Stimulated activated CD8-positive, alpha-beta memory T cell treated with anti-CD3 and anti-CD28 coated beads, Interleukin-4, amount 100 ng/mL, for 48 hours (primary cell): ENCODE results near the gene SHANK3.

Source experiments
- DNase-seq: peaks from one replicate; pipeline ENCODE4 v3.0.0-alpha.2; 2020

The SHANK3 gene

GRCh38 chr22:50700387-50701075 lies 27.9 kb downstream of the SHANK3 start:
- no peak for DNase-seq

- no peak for DNase-seq
Measured at GRCh38 chr22:50701076-50701419, 28.4 kb downstream of the SHANK3 start.

GRCh38 chr22:50701428-50702154 lies 29.0 kb downstream of the SHANK3 start:
- DNase-seq: no peak

DNA sequence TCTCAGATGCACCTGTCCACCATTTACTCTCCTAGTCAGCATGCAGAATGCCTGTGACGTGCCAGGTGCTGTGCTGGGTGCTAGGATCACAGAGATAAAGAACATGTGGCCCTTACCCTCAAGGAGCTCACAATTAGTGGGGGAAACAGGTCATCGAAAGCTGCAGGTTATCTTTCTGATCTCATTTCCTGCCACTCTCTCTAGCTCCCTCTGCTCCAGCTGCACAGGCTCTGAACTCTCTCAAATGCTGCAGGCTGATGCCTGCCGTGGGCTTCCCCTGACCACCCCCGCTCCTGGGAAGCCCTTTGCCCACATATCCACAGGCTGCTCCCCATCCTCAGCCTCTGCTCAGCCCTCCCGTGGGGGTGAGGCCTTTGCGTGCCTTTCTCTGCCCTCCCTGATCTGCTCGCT lies 29.6 kb downstream of the SHANK3 start:
- no peak for DNase-seq

GRCh38 chr22:50702821-50703725 lies 30.4 kb downstream of the SHANK3 start:
- no peak for DNase-seq

DNA sequence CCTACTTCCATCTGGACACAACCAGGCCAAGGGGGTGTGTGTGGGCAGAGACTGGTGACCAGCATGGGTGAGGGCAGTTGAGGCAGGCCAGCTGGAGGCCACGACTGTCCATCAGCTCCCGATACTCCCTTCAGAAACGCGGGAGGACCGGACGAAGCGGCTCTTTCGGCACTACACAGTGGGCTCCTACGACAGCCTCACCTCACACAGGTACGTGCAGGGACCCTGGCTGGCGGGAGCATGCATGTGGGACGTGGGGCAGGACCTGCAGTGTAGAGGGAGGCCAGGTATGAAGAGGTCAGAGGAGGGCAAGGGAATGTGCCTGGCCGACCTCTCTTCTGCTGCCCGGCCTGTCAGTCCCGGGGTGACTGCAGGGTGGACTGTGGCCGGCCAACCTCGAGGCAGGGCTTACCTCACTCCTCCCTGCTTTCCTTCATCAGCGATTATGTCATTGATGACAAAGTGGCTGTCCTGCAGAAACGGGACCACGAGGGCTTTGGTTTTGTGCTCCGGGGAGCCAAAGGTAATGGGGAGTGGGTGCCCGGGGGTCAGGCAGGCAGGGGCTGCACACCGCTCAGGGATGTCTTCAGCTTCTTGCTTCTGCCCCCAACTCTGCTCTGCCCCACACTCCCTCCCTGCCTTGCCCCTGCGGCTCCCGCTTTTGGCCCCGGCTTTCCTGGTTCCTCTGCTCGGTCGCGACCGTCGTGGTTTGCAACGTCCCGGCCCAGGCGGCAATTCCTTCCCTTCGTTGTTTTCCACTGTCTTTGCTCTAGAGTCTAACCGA lies 31.3 kb downstream of the SHANK3 start:
- no peak for DNase-seq

GRCh38 chr22:50704510-50705218 lies 32.0 kb downstream of the SHANK3 start:
- no peak for DNase-seq

- DNase-seq: no peak
Measured at GRCh38 chr22:50705219-50705691, 32.6 kb downstream of the SHANK3 start.

- DNase-seq: no peak
Measured at GRCh38 chr22:50705851-50706351, 33.3 kb downstream of the SHANK3 start.

DNA sequence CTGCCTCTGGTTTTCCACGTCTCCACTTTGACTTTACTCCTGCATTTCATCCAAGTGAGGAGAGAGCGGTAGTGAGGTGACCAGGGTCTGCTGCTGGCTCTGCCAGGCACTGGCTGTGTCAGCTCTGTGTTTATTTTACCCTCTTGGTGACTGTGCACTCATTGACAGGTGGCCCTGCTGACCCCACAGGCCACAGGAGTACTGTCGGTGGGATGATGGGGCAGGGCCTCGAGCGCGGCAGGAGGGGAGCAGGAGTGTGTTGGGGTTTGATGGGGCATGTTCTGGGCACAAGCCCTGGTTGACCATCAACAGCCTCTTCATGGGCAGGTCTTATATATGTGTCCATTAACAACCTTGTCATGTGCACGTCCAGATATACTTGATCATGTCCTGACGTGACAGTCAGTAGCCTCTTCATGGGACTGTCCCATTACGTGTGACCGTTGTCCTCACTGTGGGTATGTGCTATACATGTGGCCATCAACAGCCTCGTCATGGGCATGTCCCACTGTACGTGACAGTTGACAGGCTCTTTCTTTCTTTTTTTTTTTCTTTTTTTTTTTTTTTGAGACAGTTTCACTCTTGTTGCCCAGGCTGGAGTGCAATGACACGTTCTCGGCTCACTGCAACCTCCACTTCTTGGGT lies 34.0 kb downstream of the SHANK3 start:
- no peak for DNase-seq

DNA sequence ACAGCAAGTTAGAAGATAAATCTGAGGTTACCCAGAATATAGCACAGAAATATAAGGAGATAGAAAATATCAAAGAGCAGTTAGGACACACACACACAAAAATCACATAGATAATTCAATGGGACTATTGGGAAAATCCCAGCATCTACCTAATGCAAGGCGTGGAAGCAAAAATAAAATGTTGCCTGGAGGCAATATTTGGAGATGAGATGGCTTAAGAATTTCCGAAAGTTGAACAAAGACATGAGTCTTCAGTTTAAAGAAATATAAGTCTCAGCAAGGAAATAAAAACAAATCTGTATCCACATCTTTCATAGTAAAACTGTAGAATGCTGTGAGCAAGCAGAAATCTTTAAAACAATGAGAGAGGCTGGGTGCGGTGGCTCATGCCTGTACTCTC lies 35.9 kb downstream of the SHANK3 start:
- DNase-seq: no peak

DNA sequence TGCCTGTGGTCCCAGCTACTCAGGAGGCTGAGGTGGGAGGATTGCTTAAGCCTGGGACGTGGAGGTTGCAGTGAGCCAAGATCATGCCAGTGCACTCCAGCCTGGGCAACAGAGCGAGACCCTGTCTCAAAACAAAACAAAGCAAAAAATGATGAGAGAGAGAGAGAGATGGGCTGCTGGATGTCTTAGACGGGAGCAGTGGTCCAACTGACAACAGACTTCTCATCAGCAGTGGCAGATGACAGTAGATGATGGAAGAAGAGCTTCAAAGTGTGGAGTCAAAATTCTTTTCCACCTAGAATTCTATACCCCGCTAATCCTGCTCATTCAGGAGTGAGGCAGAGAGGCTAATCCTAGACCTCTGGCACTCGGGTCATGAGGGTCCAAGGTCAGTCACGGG lies 36.4 kb downstream of the SHANK3 start:
- DNase-seq: no peak

GRCh38 chr22:50710221-50710620 lies 37.6 kb downstream of the SHANK3 start:
- DNase-seq: no peak

GRCh38 chr22:50710886-50711285 lies 38.3 kb downstream of the SHANK3 start:
- DNase-seq: no peak

GRCh38 chr22:50711446-50712340 lies 39.1 kb downstream of the SHANK3 start:
- no peak for DNase-seq

- DNase-seq: no peak
Measured at GRCh38 chr22:50712341-50713007, 39.9 kb downstream of the SHANK3 start.

- no peak for DNase-seq
Measured at GRCh38 chr22:50713008-50713385, 40.4 kb downstream of the SHANK3 start.

GRCh38 chr22:50713571-50714056 lies 41.0 kb downstream of the SHANK3 start:
- DNase-seq: no peak

DNA sequence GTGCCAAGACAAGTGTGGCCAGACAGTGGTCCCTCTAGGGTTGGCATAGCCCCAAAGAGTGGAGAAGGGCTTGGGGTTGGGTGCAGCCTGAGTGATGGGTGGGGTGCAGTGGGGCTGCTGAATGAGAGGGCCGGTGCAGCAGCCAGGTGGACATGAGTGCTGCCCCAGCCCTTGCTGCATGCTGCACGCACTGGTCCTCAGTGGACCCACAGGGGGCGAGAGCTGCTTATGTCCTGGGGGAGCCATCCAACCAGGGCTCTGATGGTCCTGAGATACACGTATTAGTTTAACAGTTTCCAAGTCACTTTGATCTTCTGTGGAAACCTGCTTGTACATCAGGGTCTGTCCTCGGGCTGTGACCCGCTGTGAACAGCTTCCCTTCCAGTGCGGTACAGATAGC lies 41.5 kb downstream of the SHANK3 start:
- DNase-seq: no peak
